GM12801 (cell line): ENCODE measurements around the gene PTCD3.

Experiments used
- CTCF ChIP-seq: IDR thresholded peaks from one replicate; pipeline ENCODE4 v1.5.1; 2011; ENCODE audit warnings: control low read depth; ENCODE audit not compliant: insufficient read length; ENCODE audit errors: extremely low read depth

PTCD3 gene

DNA sequence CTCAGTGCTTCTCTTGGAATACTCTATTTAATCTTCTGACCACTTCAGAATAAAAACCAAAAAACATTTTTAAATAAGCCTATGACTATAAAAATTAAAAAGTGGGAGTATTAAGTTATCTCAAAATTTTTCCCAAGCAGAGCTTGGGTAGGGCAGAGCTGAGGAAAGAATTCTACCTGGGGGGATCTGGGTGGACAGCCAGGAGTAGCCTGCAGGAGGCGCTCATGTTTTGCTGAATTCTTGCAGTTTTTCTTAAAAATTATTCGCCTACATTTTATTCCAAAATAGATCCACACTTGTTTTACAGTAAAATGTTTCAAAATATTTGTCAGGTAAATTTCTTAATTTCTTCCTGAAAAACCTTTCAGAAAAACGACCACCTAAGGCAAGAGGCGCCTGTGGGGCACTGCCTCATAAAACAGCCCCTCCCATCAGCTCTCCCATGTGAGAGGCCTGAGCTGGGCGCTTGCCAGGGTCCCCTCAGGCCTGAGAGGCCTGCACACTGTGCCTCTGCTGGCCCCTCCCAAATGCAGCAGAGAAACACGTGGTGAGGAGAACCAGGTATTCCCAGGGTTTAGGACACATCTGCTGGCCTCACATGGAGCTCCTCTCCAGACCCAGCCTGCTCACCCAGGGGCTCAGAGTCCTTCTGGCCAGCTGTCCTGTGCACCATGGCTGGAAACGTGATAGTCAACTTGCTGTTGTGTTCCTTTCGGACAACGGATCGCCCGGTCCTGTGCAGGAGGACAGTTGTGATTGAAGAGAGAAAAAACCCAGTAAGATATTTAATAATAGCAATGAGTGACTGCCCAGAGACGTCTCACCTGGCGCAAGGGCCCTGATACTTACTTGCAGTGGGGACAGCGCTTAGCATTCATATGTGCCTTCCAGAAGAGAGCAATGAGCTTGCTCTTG is 17.8 kb upstream of the PTCD3 start:
- no peak for TF ChIP-seq CTCF

DNA sequence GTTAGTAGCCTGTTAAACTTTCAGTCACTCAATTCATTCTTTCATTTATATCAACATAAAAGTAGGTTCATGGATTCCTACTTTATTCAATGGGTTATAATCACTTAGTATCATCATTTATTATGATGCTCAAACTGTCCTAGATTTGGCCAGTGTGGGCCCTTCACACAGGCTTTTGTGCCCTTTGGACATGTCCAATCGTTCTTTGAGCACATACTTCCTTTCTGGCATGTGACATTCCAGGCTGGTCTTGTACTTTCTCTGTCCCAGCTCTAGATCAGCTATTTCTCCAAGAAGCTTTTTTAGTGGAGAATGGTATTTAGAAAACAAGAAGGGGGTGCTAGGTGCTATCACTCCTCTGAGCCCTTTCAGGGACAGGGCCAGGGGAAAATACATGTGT is 11.8 kb upstream of the PTCD3 start:
- TF ChIP-seq CTCF: no peak

- no peak for TF ChIP-seq CTCF
Observed at GRCh38 chr2:86097114-86097896, 8.7 kb upstream of the PTCD3 start.

DNA sequence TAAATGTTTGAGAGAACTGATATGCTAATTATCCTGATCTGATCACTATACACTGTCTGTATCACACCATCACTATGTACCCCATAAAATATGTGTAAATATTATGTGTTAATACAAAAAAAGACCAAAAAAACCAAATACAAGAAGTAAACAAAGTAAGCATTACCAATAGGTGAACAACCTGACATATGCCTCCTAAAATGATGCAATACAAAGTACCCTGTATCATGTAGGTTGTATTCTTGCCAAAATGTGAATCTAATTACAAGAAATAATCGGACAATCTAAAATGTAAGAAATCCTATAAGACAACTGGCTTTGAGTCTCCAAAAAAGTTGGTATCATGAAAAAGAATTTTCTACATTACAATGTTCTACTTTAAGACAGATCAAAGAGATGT is 8.1 kb upstream of the PTCD3 start:
- TF ChIP-seq CTCF: no peak

DNA sequence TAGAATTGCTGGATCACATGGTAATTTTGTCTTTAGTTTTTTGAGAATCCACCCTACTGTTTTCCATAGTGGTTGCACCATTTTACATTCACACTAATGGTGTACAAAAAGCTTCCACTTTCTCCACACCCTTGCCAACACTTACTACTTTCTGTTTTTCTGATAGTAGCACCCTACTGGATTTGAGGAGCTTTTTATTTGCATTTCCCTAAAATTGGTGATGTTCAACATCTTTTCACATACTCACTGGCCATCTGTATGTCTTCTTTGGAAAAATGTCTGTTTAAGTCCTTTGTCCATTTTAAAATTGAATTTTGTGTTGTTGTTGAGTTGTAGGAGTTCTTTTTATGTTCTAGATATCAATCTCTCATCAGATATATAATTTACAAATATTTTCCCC is 3.9 kb upstream of the PTCD3 start:
- TF ChIP-seq CTCF: no peak

DNA sequence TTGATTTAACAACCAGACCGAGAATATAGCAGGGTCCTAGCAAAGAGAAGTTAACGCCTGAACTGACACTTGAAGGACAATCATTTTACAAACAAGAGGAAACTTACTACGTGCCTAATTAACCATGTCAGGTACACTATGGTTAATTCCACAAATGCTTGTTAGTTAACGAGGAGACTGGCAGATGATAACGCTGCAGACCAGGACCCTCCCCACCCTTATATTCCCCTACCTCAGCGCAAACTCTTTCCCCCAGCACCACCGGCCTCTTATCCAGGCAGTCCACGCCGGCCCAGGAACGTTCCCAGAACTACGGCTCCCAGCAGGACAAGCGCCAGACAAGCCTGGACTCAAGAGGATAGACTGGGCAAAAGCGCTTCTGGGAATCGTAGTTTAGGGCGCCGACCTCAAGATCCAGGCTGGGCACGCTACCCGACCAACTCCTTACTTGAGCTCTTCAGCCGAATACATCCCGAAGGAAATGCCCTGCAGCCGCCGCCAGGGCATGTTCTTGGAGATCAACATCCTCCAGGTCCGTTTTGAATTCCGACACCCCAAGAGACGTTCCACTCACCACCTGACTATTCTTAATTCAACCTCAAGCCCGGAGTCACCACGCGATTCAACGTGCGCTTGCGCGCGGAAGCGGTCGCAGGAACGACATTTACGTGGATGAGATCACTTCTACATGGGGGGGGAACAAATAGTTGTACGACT is 625 bp upstream of the PTCD3 start, which contains the start of gene POLR1A:
Gene POLR1A, minus strand, starts transcription at position 635 of the 717 bp plus-strand sequence. Its CDS starts 110 bp downstream, at position 525.
- TF ChIP-seq CTCF: no peak

- TF ChIP-seq CTCF: no peak
Observed at GRCh38 chr2:86107031-86107430, 996 bp downstream of the PTCD3 start.
